ENCODE measurements around the gene SEMA4B.

DNA sequence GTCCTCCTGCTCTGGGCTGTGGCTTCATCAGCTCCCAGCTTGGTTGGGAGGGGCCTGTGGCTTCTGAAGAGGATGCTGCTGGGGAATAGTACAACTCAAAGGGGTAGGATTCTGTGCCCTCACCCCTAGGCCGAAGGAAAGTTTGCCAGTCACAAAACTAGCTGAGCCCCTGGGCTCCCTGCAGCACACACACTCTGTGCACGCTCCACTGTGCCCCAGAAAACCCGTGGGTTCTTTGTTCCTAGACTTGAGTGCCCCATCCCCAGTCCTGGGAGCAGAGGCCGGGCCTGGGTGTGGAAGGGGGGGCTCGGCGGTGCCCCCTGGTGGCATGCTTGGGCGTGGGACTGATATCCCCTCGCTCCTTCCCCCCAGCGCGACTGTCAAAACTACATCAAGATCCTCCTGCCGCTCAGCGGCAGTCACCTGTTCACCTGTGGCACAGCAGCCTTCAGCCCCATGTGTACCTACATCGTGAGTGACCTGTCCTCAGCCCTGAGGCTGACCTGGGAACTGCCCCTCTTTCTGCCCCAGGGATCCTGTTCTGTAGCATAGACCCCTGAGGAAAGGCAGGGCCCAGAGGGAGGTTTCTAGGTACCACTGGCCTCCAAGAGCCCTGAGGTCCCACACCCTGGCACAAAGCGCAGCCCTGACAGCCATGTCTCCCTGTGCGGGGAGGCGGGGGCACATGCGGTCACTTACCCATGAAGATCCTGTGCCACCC, 18.5 kb downstream of the SEMA4B start:
- no peak for TF ChIP-seq POLR2A (IDR thresholded peaks at IDR 0.05; ENCODE audit: low read depth, low read length)
- no peak for TF ChIP-seq POLR2AphosphoS5 (IDR thresholded peaks at IDR 0.05; ENCODE audit: low read depth, low read length)
- TF ChIP-seq POU2F2 (IDR thresholded peaks at IDR 0.05; ENCODE audit: low read depth, low read length), result no peak
- no peak for TF ChIP-seq TAF1 (IDR thresholded peaks at IDR 0.05; ENCODE audit: low read depth, low read length)
- TF ChIP-seq SPI1 (IDR thresholded peaks at IDR 0.05; ENCODE audit: low read depth, low read length), result no peak
- no peak for TF ChIP-seq PAX5 (IDR thresholded peaks at IDR 0.05; ENCODE audit: insufficient read depth, low read length, severe bottlenecking)
